Pancreas (tissue), 10 donors: ENCODE measurements around the gene BTBD9. TPM values are rescaled to one million over a fixed set of nuclear protein-coding genes. Genes with fewer than 3 reads are reported as not detected.

Experiments
- ATAC-seq, 4 donors: fragments of 200-7000 bp; cut with Tn5 transposase; one replicate each; pipeline versions ENCODE4 v1.8.0 to v1.9.1; 2020; ENCODE audit warnings: mild to moderate bottlenecking in 4 of 4, moderate library complexity in 4 of 4
- DNase-seq, 6 donors: peaks; one replicate each; pipeline ENCODE4 v3.0.0-alpha.2; 2020
- FAIRE-seq: peaks from 2 replicates; lab custom pipeline; 2012; peaks lifted over from hg19 to GRCh38; lab: Jason Lieb, UNC
- H3K27ac ChIP-seq, 4 donors: fragments of 200-600 bp; sonication (generic); 1 replicate in 3 of 4; 2 replicates in 1 of 4; pipeline versions ENCODE4 v1.5.0 to v1.8.0; 2020
- H3K27me3 ChIP-seq, 4 donors: fragments of 200-600 bp; one replicate each; pipeline ENCODE4 v1.8.0; 2021
- H3K36me3 ChIP-seq, 3 donors: fragments of 200-600 bp; sonication (generic) in 1 of 3; one replicate each; pipeline versions ENCODE4 v1.5.0 to v1.8.0; 2020 to 2021
- H3K4me1 ChIP-seq, 3 donors: fragments of 200-600 bp; one replicate each; pipeline ENCODE4 v1.8.0; 2021
- H3K4me3 ChIP-seq, 4 donors: fragments of 200-600 bp; sonication (generic) in 2 of 4; one replicate each; pipeline versions ENCODE4 v1.5.0 to v1.8.0; 2020 to 2021
- H3K9me3 ChIP-seq, 4 donors: fragments of 200-600 bp; one replicate each; pipeline ENCODE4 v1.8.0; 2021
- WGBS, 2 donors: extraction: QIAGEN DNeasy Blood & Tissue Kit; methylation state at CpG; one replicate each; pipeline ENCODE4 v1.1.7; 2013; 5-methylcytosine and 5-hydroxymethylcytosine counted together
- intact Hi-C, 3 donors: fragments of 100-400 bp; cut with DNase I; formaldehyde crosslinking; loops; one replicate each; pipeline versions ENCODE4 v1.11.1 to v1.14.2; 2022
- polyA plus RNA-seq, 2 donors: library from polyadenylated mRNA; stranded (reverse); fragments of 200-250 nt; gene quantifications; one replicate each; pipeline ENCODE4 v1.2.3, GENCODE V29; 2013
- total RNA-seq, 6 donors: library from RNA; stranded (reverse); fragmentation: NEBNext Ultra II Directional in 4 of 6; extraction: Animal tissue kit (Norgen Biotek cat#: 25700) in 4 of 6; gene quantifications; one replicate each; pipeline versions ENCODE4 v1.2.1 to v1.2.4, GENCODE V29; 2021 to 2023
- TF ChIP-seq, protein P1 (sequence below), 4 donors: fragments of 200-600 bp; sonication (generic) in 3 of 4; IDR thresholded peaks; one replicate each; pipeline versions ENCODE4 v1.5.0 to v1.8.0; 2021; ENCODE audit warnings: antibody characterized with exemption in 4 of 4
- donor health status: healthy with polysubstance abuse.
- donor health status: DM: no; HTN: no; CAD: no; lungs with moderate emphysema.
- donor health status: DM: no; HTN: no; CAD: no.
- donor health status: control.
- donor health status: control.
- donor health status: Bipolar disorder and iron deficiency.
- donor health status: DM: yes; HTN: yes; CAD: no.
- donor health status: DM: no; HTN: no; CAD: no.
- donor health status: DM: no; HTN: no; CAD: no.
- donor health status: DM: yes; HTN: yes; CAD: no.

BTBD9 gene
- total and polyA plus RNA-seq, 8 donors = 2.2 to 11.0 (median 7.1) TPM

DNA sequence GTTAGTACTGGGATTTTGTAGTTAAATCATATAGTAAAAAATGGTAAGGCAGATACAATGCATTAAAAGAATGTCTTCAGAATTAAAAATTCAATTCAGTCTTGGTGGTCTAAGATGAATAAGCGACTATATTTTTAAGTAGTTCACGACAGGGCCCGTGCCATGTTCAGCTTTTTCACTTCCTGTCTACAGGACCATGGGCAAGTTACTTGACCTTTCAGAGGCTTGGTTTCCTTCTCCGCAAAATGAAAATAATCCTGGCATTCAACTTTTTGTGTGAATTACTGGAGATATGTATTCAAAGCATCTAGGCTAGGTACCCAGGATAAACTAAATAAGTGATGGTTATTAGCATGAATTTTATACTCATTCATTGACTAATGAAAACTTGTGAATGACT, 216.0 kb downstream of the BTBD9 start:
- no peak for DNase-seq
- H3K4me3 ChIP-seq = no peak overlapping the region
- FAIRE-seq = no peak

DNA sequence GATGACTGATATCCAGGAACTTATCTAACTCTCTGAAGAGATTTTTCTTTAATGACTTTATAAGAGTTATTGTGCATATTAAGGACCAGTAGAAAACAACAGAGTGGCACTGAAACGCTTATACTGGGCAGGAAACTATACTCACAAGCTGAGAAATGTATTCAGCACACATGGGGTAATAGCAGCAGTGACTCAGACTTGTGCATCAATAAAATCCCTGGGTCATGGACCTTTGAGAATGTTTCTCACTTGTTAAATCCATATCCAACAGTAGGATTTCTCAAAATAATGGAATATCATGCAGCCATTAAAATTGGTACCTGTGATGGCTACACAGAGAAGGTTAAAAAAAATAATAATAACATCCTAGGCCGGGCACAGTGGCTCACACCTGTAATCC, 219.5 kb downstream of the BTBD9 start:
- ATAC-seq (no peak), DNase-seq (no peak), FAIRE-seq (no peak)
- Histone ChIP-seq H3K27me3 (no peaks in the 10 kb centered on the region), H3K9me3 (no peaks in the 10 kb centered on the region), H3K4me3 (no peak overlapping the region), H3K27ac (no peak overlapping the region), H3K36me3 (no peaks in the 10 kb centered on the region), H3K4me1 (no peaks in the 10 kb centered on the region)
- WGBS, 2 donors = 91 to 94% methylated on average over 2 of the region's 2 CpGs
- intact Hi-C loops = no loop called here
- TF ChIP-seq, protein P1, sequence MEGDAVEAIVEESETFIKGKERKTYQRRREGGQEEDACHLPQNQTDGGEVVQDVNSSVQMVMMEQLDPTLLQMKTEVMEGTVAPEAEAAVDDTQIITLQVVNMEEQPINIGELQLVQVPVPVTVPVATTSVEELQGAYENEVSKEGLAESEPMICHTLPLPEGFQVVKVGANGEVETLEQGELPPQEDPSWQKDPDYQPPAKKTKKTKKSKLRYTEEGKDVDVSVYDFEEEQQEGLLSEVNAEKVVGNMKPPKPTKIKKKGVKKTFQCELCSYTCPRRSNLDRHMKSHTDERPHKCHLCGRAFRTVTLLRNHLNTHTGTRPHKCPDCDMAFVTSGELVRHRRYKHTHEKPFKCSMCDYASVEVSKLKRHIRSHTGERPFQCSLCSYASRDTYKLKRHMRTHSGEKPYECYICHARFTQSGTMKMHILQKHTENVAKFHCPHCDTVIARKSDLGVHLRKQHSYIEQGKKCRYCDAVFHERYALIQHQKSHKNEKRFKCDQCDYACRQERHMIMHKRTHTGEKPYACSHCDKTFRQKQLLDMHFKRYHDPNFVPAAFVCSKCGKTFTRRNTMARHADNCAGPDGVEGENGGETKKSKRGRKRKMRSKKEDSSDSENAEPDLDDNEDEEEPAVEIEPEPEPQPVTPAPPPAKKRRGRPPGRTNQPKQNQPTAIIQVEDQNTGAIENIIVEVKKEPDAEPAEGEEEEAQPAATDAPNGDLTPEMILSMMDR (IDR thresholded peaks at IDR 0.05) = no peak

More for the DNA sequence above, 216.0 kb downstream of the BTBD9 start:
- TF ChIP-seq, protein P1 (IDR thresholded peaks at IDR 0.05) = no peak
- no peaks in the 10 kb centered on the region for H3K9me3 ChIP-seq
- intact Hi-C loops = no loop called here
- no peak for ATAC-seq
- no peaks in the 10 kb centered on the region for H3K4me1 ChIP-seq
- no peak overlapping the region for H3K27ac ChIP-seq
- 83 to 97% methylated on average over 4 of the region's 4 CpGs for WGBS, 2 donors
- no peaks in the 10 kb centered on the region for H3K27me3 ChIP-seq
- H3K36me3 ChIP-seq = no peaks in the 10 kb centered on the region

DNA sequence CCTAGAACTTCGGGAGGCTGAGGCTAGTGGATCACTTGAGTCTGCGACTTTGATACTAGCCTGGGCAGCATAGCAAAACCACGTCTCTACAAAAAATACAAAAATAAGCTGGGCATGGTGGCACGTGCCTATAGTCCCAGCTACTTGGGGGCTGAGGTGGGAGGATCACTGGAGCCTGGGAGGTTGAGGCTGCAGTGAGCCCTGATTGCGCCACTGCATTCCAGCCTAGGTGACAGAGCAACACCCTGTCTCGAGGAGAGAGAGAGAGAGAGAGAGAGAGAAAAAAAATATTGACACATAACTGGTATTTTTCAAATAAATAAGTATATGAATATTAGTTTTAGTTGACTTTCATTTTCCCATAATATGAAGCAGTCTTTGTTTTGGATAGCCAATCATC, 222.2 kb downstream of the BTBD9 start:
- TF ChIP-seq, protein P1 (IDR thresholded peaks at IDR 0.05) = no peak
- ATAC-seq = no peak
- Histone ChIP-seq H3K27ac (no peak overlapping the region), H3K36me3 (no peaks in the 10 kb centered on the region), H3K4me3 (no peak overlapping the region), H3K4me1 (no peaks in the 10 kb centered on the region), H3K27me3 (no peaks in the 10 kb centered on the region), H3K9me3 (no peaks in the 10 kb centered on the region)
- intact Hi-C loops = no loop called here
- FAIRE-seq = no peak
- WGBS, 2 donors = 88 to 90% methylated on average over 6 of the region's 6 CpGs
- DNase-seq = no peak

DNA sequence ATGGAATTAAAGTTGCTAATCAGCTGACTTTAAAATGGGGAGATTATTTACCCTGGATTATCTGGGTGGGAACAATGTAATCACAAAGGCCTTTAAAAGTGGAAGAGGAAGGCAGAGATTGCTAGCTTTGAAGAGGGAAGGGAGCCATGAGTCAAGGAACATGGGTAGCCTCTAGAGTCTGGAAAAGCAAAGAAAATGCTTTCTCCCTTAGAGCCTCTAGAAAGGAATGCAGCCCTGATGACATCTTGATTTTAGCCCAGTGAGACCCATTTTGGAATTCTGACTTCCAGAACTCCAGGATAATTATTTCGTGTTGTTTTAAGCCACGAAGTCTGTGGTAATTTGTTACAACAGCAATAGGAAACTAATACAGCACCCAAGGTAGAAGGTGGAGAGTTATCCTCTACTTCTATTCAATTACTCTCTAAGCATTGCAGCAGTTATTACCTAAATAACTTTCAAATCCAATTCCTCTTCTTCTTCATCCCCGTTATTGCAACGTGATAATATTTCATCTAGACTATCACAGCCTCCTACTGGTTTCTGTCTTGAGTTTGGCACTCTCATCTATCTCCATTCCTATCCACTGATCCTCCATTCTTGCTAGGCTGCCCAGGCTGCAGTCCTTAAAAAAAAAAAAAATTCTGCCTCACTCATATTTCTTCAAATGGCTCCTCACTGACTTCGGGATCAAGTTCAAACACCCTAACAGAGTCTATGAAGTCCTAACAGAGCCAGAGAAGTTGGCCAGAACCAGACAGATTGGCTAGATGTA, 224.3 kb downstream of the BTBD9 start:
- TF ChIP-seq, protein P1 (IDR thresholded peaks at IDR 0.05) = no peak
- FAIRE-seq (no peak), DNase-seq (no peak), ATAC-seq (no peak)
- no peaks in the 10 kb centered on the region for H3K4me1 ChIP-seq
- H3K27me3 ChIP-seq = no peaks in the 10 kb centered on the region
- no peak overlapping the region for H3K27ac ChIP-seq
- H3K9me3 ChIP-seq = no peaks in the 10 kb centered on the region
- 87 to 91% methylated on average over 5 of the region's 5 CpGs for WGBS, 2 donors
- H3K36me3 ChIP-seq = no peaks in the 10 kb centered on the region
- intact Hi-C loops = no loop called here
- H3K4me3 ChIP-seq = no peak overlapping the region

DNA sequence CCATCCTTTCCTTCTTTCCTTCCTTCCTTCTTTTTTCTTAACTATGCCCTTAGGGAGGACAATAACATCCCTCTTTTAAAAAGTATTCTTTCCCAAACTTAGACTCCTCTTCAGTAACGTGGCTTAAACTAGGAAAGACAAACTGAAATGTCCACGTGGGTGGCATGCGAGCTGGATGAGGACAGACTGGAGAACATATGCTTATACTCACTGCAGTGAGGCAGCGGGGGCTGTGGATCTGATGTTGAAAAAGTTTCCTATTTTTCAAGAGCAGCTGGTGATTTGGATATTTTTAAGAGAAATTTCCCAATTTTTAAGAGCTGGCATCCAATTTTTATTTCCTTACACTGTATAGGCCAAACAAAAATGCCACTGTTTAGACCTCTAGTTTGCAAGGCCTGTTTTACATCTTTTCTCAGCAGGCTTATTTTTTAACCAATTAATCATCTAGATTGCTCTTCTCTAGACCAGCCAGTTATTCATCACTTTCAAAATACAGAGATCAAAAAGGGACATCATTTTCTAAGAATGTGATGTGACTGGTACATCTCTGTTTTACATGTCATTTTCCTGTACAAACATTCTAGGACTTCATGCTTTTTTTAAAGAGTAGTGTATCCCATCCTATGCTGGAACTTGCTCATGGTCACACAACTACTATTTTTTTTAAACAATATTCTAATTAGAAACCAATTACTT, 226.5 kb downstream of the BTBD9 start:
- whole genome bisulfite sequencing, 2 donors = 64 to 83% methylated on average over 4 of the region's 4 CpGs
- Histone ChIP-seq H3K36me3 (no peaks in the 10 kb centered on the region), H3K4me3 (no peak overlapping the region), H3K4me1 (no peaks in the 10 kb centered on the region), H3K27me3 (no peaks in the 10 kb centered on the region), H3K27ac (no peak overlapping the region), H3K9me3 (no peaks in the 10 kb centered on the region)
- ATAC-seq = no peak
- intact Hi-C loops = no loop called here
- TF ChIP-seq, protein P1 (IDR thresholded peaks at IDR 0.05) = no peak
- FAIRE-seq = no peak
- no peak for DNase-seq
